ENCODE results near the gene SYT9.

The SYT9 gene, protein sequence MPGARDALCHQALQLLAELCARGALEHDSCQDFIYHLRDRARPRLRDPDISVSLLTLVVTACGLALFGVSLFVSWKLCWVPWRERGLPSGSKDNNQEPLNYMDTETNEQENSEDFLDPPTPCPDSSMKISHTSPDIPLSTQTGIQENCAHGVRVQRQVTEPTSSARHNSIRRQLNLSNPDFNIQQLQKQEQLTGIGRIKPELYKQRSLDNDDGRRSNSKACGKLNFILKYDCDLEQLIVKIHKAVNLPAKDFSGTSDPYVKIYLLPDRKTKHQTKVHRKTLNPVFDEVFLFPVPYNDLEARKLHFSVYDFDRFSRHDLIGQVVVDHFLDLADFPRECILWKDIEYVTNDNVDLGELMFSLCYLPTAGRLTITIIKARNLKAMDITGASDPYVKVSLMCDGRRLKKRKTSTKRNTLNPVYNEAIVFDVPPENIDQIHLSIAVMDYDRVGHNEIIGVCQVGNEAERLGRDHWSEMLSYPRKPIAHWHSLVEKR

DNA sequence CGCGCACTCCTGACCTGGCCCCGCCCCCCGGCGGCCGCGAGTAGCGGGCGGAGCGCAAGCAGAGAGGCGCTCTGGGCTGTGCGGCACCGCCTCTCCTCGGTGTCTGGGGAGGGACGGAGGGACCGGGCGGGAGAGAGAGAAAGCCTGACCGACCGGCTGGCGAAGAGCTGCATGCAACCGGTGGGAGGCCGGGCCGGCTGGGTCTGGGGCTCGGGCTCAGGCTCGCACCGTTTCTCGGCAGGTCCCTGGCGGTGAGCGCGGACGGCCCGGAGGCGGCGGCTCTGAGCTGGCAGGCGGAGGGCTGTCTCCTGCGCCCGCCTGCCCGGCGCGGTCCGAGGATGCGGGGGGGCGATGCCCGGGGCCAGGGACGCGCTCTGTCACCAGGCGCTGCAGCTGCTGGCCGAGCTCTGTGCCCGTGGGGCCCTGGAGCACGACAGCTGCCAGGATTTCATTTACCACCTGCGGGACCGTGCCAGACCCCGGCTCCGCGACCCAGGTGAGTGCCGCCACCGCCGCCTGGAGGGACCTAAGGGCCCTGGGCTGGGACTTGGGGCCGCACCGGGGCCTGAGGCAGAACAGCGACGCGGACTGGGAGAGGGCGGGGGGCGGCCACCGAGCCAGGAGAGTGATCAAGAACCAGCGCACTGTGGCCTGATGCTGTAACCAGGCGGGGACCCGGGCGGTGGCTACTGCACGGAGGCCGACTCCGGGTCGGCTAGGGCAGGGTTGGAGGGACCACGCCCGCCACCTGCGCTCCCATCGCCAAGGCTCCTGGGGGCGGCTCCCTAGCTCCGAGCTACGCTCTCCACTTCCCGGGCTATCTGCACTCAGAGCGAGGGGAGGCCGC lies at the start of gene SYT9:
SYT9 (plus strand) TSS at position 69 of the 847 bp plus-strand sequence; CDS start at position 352, 283 bp downstream.
- DNase-seq = peak; percentile 7

DNA sequence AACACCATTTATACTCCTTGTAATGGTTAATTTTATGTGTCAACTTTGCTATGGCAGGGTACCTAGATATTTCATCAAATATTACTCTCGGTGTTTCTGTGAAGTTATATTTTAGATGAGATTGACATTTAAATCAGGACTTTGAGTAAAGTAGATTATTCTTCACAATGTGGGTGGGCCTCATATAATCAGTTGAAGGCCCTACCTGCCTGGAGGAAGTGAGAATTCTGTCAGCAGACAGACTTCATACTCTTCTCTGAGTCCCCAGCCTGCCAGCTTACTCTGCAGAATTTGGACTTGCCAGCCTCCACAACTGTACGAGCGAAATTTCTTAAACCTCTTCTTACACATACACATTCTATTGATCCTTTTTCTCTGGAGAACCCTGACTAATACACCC lies 49.3 kb upstream of the SYT9 start:
- no peak for DNase-seq

DNA sequence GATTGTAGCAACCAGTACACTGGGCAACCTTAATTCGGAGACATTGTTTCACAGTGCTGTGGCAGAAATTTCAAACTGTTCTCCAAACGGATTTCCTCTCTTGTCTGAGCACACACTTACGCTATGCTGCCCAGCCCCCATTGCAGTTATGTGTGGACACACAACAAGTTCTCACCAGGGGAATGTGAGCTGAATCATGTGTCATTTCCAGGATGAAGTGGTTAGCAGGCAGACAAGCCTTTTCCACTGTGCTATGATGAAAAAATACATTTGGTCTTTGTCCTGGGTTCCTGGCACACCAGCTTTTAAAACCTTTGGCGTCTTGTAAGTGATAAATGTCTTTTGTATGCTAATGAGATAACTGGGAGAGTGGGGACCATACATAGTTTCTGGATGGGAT lies 46.9 kb upstream of the SYT9 start:
- DNase-seq = no peak

DNA sequence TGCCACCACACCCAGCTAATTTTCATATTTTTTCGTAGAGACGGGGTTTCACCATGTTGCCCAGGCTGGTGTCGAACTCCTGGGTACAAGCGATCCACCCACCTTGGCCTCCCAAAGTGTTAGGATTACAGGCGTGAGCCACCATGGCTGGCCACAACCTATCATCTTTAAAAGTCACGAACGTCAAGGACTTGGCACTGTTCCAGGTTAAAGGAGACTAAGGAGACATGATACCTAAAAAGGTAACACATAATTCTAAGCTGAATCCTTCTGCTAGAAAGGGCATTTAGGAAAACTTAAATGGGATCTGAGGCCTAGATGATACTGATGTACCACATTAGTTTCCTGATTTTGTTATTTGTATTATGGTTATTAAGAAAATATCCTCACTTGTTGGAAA lies 43.3 kb upstream of the SYT9 start:
- DNase-seq = no peak

DNA sequence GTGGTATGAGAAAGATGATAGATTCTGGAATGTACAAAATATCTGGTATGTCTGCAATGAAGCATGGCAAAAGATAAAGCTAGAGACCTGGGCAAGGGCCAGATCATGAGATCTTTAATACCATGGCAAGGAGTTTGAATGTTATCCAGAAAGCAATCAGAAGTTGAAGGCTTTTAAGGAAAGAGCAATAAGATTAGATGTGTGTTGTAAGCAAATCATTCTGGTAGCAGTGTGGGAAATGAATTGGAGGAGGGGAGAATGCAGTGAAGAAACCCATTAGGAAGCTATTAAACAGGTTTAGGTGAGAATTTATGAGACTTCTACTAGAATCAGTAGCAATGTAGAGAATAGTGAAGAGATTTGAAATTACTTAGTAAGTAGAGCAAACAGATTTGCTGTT lies 32.2 kb upstream of the SYT9 start:
- no peak for DNase-seq

DNA sequence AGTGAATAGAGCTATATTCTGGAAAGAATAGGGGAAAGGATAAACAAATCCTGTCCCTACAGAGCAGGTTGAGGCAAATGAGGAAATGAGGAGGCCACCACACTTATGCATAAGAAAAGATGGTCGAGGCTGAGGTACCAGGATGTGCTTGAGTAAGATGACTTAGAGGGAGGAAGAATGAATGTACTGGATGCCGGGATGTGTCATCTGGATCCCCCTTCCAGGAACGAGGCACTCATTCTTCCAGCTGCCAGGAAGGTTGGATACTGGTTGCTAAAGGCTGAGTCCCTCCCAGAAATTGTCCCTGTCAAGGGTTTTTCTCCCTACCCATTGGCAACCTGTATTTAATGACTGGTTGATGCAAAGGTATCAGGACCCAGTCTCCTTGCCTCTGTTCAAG lies 31.1 kb upstream of the SYT9 start:
- DNase-seq = no peak

DNA sequence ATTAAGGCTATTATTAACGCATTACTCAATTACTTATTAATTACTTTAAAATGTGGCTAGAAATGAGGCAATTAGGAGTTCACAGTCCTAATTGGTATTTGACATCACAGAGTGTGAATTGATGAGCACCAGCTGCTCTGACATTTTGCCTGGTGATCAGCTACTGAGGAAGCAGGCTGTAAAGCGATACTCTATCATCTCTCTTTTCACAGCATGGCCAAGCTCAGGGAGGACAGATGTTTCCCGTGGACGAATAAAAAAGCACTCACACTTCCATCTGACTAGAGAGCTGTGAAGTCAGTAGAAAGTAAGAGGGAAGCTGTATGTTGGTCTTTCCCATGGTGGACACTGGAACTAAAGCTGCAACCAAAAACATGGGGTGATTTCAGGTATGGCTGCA lies 29.1 kb upstream of the SYT9 start:
- no peak for DNase-seq

DNA sequence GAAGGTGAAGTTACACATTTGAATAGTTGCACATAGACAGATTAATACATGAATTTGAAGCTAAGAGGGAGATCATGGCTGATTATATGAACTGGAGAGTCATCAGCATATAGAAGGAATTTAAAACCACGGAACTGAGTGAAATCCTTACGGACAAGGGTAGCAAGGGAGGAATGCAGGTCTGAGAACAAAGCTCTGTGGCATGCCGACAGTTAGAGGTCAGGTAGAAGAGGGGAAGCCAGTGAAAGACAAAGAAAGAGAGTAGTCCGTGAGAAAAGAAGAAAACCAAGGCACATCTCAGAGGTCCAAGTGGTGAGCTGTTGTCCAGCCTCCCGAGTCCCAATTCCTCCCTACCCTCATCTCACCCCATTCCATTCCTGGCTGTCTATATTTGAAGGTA lies 11.8 kb upstream of the SYT9 start:
- no peak for DNase-seq

DNA sequence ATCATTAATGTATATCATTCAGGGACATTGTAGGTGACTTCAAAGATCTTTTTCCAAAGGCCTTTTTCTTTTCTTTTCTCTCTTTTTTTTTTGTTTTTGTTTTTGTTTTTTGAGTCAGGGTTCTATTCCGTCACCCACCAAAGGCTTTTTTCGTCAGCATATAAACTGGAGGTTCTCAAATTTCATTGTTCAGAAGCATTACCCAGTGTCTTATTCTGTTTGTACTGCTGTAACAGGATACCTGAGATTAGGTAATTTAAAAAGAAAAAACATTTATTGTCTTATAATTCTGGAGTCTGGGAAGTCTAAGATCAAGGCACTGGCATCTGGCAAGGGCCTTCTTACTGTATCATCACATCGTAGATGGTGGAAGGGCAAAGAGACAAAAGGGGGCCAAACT lies 6.4 kb upstream of the SYT9 start:
- no peak for DNase-seq

DNA sequence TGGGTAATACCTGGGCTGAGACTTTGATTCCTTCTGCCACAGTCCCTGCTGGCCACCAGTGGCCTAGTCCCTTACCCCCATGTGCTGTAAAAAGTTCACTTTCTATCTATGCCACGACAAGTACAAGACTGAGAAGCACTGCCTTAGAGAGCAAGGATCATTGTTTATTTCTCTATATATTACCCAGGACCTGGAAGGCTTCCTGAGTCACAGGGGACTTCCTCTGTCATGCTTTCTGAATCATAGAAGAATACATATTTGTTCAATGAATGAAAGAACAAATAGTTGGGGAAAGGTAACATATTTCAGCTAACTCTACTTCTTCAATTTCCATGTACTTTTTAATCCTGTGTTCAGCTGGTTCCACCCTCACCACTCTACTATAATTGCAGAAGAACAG lies 5.5 kb upstream of the SYT9 start:
- DNase-seq = no peak

DNA sequence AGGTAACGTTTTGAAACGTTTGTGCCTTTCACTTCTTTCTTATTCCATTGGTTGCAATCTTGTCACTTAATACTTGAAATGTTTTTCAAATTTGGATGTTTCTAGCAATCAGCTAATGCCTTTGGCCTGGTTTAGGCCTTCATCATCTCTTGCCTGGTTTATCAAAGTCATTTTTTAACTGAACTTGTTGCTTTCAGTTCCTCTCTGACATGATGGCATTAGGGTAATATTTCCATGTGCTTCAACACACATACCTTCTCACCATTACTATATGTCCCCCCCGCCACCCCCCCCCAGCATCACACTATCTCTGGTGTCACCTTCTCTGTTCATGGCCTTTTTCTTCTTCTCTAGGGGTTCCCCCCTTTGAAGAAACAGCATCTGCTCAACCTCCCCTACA lies 1.5 kb upstream of the SYT9 start:
- no peak for DNase-seq

DNA sequence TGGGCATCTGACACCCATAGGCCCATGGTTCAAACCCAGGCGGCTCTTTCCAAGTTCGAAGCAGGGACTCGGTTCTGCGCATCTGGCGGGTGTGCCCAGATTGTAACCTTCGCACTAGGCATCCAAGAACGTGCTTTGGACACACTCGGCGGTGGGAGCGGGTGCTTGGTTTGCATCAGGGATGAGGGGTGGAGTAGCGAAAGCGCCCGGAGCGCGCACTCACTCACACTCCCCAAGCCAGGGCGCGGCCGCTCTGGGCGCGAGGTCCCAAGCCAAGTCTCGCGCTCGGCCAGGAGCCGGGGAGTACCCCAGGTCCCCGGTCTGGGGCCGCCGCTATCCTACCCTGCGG lies 243 bp upstream of the SYT9 start:
- no peak for DNase-seq

DNA sequence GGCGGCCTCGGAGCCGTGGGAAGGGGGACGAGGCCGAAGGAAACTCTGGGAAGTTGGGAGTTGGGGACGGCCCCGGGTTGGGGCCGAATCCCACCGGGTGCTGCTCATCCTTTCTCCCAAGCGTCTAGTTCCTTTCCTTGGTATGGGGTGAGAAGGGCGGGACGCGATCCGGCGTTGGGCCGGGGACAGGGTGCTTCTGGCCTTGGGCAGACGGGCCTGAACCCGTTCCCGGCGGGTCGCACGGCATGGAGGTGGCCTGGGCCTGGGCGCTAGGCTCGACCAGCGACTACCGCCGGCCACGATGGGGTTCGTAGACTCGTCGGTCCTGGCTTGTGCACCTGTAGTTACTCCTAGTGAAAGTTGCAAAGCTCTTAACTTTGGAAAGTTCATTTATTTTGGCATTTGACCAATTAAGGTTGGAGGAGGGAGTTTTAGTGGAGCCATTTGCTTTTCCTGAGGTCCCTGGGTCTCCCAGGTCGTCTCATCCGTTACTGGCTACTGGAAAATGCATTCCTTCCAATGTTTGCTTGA lies 1.0 kb downstream of the SYT9 start:
- no peak for DNase-seq

DNA sequence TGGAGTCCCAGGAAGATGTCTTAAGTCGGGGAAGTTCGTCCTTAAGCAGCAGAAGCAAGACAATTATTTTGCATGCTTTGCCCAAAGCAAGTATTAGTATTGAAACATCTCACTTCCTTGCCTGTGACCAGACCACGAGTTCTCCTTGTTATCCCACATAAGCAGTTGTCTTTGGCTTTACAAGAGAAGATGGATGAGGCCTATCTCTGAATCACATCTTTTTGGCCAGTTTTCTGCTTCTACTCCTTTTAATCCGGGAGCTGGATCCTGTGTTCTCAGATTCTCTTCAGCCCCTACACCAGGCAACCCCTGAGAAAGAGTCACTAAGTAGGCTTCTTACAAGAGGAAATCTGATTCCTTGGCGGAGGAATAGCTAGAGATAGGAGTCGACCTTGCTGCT lies 2.1 kb downstream of the SYT9 start:
- DNase-seq = no peak

DNA sequence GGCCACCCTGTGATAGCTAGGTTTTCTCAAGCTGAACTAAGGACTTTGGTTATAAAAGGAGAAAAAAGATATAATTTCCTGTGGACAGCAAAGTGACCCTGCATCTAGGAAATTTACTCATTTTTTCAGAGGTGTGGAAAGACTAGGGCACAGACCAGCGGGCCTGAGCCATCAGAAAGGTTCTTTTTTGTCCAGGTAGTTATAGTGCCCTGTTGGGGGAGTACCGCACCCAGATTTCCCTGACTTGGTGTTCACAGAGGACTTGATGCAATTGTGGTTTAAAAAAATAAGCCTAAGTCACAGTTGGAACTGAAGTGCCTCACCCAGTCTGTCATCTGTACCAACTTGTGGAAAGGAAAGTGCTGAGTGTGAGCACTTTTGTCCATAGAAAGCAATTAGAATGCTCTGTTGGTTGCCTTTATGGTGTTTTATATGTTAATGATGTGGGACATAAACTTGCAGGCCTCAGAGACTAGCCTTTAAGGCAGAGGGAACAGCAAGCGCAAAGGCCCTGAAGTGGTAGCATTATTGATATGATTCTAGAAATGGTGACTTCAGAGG lies 3.1 kb downstream of the SYT9 start:
- no peak for DNase-seq

DNA sequence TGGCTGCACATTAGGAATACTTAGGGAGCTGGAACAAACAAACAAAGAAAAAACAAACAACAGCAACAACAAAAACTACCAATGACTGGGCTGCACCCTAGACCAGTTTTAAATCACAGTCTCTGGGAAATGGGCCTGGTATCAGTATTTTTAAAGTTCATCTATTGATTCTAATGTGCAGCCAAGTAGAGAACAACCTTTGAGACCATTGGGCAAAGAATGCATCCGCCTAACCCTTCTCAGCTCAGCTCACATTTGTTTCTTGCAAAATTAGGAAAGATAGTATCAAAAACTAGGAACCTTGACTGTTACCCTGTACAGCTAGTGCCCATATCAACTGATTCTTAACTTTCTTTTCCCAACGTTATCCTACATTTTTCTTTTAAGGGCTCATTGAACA lies 5.2 kb downstream of the SYT9 start:
- DNase-seq = no peak

DNA sequence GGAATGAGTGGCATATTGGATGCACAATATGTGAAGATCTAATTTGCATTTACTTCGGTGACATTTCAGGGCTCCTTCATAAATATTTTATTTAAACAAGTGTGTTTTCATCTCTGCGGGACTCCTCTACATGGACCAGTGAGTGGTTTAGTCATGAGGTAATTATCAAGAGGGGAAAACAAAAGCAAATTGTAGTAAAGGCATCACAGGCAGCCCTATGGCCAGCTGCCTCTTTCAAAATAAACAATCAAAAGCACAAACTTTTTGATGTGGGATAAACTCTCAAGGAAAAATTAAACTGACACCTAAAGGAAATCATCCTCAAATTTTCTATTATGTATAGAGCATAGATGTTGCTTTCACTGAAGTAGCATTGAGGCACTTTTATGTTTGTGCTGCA lies 6.0 kb downstream of the SYT9 start:
- no peak for DNase-seq

DNA sequence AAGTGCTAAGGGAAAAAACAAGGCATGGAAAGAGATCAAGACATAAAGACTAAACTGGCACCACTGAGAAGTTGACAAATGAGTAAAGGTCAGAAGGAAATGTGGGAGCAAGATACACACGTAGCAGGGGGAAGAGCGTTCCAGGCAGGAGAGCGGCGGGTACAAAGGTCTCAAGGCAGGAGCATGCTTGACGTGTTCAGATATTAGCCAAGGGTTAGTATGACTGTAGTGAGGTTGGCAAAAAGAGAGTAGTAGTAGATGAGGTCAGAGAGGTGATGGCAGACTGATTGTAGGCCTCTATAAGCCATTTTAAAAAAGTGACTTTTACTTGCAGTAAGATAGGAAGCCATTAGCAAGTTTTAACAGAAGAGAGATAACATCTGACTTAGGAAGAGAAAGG lies 9.9 kb downstream of the SYT9 start:
- no peak for DNase-seq

DNA sequence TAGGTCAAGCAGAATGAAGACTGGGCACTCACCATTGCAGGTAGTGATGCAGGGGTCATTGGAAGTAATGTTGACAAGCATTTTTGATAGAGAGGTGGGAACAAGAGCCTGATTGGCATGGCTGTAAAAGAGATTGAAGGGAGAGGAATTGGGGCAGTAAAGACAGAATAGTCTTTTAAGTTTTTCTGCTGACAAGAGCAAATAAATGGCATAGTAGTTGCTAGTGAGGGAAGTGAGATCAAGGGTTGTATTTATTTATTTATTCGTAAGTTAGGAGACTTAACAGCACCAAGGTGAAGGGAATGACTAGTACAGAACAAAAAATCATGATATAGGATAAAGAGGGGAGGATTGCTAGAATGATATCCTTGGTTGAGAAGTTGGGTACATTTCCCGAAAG lies 11.0 kb downstream of the SYT9 start:
- no peak for DNase-seq

DNA sequence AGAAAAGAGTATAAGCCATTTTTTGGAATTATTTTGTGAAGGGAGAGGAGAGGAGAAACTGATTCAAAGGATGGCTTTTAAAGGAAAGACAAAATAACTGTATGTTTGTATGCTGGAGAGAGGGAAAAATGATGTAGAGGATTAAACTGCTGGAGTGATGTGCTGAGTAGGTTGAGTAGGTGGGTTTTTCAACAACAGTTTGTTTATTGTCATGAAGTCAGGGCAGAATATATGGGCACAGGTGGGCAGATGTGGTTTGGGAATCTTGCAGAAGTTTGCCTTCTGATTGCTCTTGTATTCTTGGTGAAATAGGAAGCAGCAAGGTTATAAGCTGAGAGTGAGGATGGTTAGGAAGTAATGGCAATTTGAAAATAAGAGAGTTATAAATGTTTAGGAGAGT lies 12.1 kb downstream of the SYT9 start:
- no peak for DNase-seq

DNA sequence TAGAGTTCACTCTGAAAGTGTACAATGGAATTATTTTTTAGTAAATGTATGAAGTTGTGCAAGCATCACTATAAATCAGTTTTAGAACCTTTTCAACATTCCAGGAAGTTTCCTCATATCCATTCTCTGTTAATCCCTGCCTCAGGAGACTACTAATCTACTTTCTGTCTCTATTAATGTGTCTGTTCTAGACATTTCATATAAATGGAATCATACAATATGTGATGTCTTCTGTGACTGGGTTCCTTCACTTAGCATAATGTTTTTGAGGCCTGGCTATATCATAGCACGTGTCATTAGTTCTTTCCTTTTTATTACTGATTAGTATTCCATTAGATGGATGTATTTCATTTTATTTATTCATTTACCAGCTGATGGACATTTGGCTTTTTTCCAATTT lies 17.1 kb downstream of the SYT9 start:
- DNase-seq = no peak

DNA sequence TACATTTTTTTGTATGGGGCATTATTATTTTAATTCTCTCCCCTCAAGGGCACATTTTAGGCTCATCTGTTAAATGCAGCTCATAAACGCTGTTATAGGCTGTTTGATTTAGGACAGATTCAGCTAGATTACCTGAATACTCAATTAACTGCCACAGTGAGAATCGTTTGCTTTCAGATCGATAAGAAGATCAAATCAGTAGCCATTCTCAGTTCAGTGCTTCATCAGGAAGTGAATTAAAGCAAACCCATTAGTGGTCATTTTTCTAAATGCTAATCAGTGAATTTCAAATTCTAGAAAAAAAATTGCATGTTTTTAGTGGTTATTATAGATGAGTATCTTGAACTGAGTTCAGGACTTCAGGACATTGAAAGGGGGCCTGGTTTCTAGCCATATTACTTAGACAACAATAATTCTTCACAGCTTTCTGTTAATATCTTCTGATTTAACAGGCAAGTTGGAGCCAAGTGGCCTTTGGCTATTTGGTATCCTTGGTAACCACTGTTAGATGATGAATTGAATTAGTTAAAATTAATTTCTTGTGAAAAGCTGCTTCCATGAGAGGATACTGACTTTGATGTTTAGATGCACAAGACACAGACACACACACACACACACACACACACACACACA lies 18.6 kb downstream of the SYT9 start:
- DNase-seq = no peak

DNA sequence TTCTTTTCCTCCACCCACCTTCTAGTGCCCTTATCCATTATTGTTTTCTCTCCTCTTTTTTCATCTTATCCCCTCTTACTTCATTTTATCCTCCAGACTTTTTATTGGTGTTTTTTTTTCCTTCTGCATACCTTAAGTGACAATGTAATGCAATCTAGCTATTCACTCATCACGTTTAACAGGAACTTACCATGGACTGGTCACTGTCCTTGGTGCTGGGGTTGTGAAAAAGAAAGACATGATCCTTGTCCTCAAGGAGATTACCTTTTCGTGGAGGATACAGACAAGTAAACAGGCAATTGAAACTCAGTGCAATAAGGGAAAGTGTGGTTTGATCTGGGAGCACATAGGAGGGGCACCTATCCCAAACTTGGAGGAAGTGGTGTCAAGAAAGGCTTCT lies 20.7 kb downstream of the SYT9 start:
- no peak for DNase-seq

All from NCI-H2029 (cell line).